IMR-90 (cell line): Measurements from ENCODE around the gene CEACAM1. TPM values are rescaled to one million over a fixed set of nuclear protein-coding genes. Genes with fewer than 3 reads are reported as not detected.

ENCODE experiments used
- ATAC-seq: fragments of 200-7000 bp; cut with Tn5 transposase; 2 replicates; pipeline ENCODE4 v1.9.1; 2020; ENCODE audit warnings: low read depth, mild to moderate bottlenecking, moderate library complexity
- BruUV-seq: library from RNA; stranded (reverse); fragments of 400-500 nt; replicated peaks from 2 replicates; lab custom pipeline; 2021; lab: Mats Ljungman, UMichigan
- CTCF ChIA-PET: fragments of 300-600 bp; formaldehyde crosslinking; extraction: SDS; loops from one replicate; lab custom pipeline; 2021; ENCODE audit warnings: antibody characterized with exemption; lab: Yijun Ruan, JAX
- POLR2A ChIA-PET: fragments of 300-600 bp; sonication (Branson Sonifier 250); formaldehyde crosslinking; loops from one replicate; lab custom pipeline; 2022; ENCODE audit warnings: antibody characterized with exemption; ENCODE audit not compliant: unreplicated experiment; lab: Charles Lee
- DNase-seq: peaks from one replicate; pipeline ENCODE4 v3.0.0; 2013
- H2AFZ ChIP-seq: replicated peaks from 2 replicates; pipeline ENCODE3; 2013; ENCODE audit warnings: low read length, mild to moderate bottlenecking; ENCODE audit not compliant: poor library complexity
- H2AK5ac ChIP-seq: 2 replicates; pipeline ENCODE4 v1.6.1; 2013; ENCODE audit warnings: low read depth, low read length, inconsistent platforms
- H2AK9ac ChIP-seq: replicated peaks from 2 replicates; pipeline ENCODE3; 2013; ENCODE audit warnings: mild to moderate bottlenecking, low read depth, low read length, moderate library complexity; ENCODE audit not compliant: poor library complexity
- H2BK120ac ChIP-seq: 2 replicates; pipeline ENCODE4 v1.6.1; 2013; ENCODE audit warnings: low read depth, low read length, inconsistent platforms
- H2BK15ac ChIP-seq: 3 replicates; pipeline ENCODE4 v1.6.1; 2013; ENCODE audit warnings: low read depth, low read length, inconsistent platforms
- H2BK20ac ChIP-seq: 2 replicates; pipeline ENCODE4 v1.6.1; 2013; ENCODE audit warnings: low read depth, mild to moderate bottlenecking, inconsistent platforms, low read length, moderate library complexity
- H2BK5ac ChIP-seq: 2 replicates; pipeline ENCODE4 v1.6.1; 2013; ENCODE audit warnings: mild to moderate bottlenecking, low read depth, low read length, inconsistent platforms; ENCODE audit not compliant: poor library complexity, severe bottlenecking
- H3K14ac ChIP-seq: replicated peaks from 2 replicates; pipeline ENCODE4 v1.6.1; 2013; ENCODE audit warnings: low read depth, low read length, inconsistent platforms
- H3K18ac ChIP-seq: 2 replicates; pipeline ENCODE4 v1.6.1; 2013; ENCODE audit warnings: low read depth, low read length, control low read depth
- H3K23ac ChIP-seq: 2 replicates; pipeline ENCODE4 v1.6.1; 2013; ENCODE audit warnings: low read depth, low read length, inconsistent platforms
- H3K27ac ChIP-seq: 2 replicates; pipeline ENCODE4 v1.5.1; 2013; ENCODE audit warnings: mild to moderate bottlenecking, control low read depth, low read length; ENCODE audit not compliant: insufficient read depth
- H3K27me3 ChIP-seq: 2 replicates; pipeline ENCODE4 v1.6.1; 2013; ENCODE audit warnings: low read length; ENCODE audit not compliant: control insufficient read depth, insufficient read depth
- H3K36me3 ChIP-seq: 2 replicates; pipeline ENCODE4 v1.6.1; 2013; ENCODE audit warnings: low read length, mixed read lengths; ENCODE audit not compliant: control insufficient read depth, insufficient read depth
- H3K4ac ChIP-seq: 2 replicates; pipeline ENCODE4 v1.6.1; 2013; ENCODE audit warnings: low read depth, low read length, inconsistent platforms
- H3K4me1 ChIP-seq: 2 replicates; pipeline ENCODE4 v1.6.1; 2013; ENCODE audit warnings: low read length, mixed read lengths; ENCODE audit not compliant: control insufficient read depth, insufficient read depth
- H3K4me2 ChIP-seq: 2 replicates; pipeline ENCODE4 v1.6.1; 2013; ENCODE audit warnings: low read depth, mild to moderate bottlenecking, control low read depth, low read length, moderate library complexity
- H3K4me3 ChIP-seq: 2 replicates; pipeline ENCODE4 v1.5.1; 2013; ENCODE audit warnings: low read depth, mild to moderate bottlenecking, control low read depth, low read length, moderate library complexity; ENCODE audit not compliant: insufficient read depth
- H3K56ac ChIP-seq: 2 replicates; pipeline ENCODE4 v1.6.1; 2013; ENCODE audit warnings: low read length, inconsistent platforms; ENCODE audit not compliant: insufficient read depth; ENCODE audit errors: extremely low read depth
- H3K79me1 ChIP-seq, 2 experiments: 2 replicates each; pipeline ENCODE4 v1.6.1; 2013; ENCODE audit warnings: low read length in 2 of 2, inconsistent platforms in 1 of 2, low read depth in 1 of 2
- H3K9ac ChIP-seq: 2 replicates; pipeline ENCODE4 v1.6.1; 2013; ENCODE audit warnings: low read depth, low read length, control low read depth
- H3K9me1 ChIP-seq: 2 replicates; pipeline ENCODE4 v1.6.1; 2013; ENCODE audit warnings: low read length, inconsistent platforms; ENCODE audit not compliant: insufficient read depth
- H3K9me3 ChIP-seq: 2 replicates; pipeline ENCODE4 v1.6.1; 2013; ENCODE audit warnings: low read length; ENCODE audit not compliant: control insufficient read depth, insufficient read depth
- H4K20me1 ChIP-seq: 2 replicates; pipeline ENCODE4 v1.6.1; 2013; ENCODE audit warnings: low read length, inconsistent platforms; ENCODE audit not compliant: insufficient read depth
- H4K5ac ChIP-seq: 2 replicates; pipeline ENCODE4 v1.6.1; 2013; ENCODE audit warnings: mild to moderate bottlenecking, low read depth, low read length, control low read depth
- H4K8ac ChIP-seq, 2 experiments: 2 replicates each; pipeline ENCODE4 v1.6.1; 2013; ENCODE audit warnings: low read depth in 2 of 2, low read length in 2 of 2, control low read depth in 1 of 2, inconsistent platforms in 1 of 2
- H4K91ac ChIP-seq: 2 replicates; pipeline ENCODE4 v1.6.1; 2013; ENCODE audit warnings: low read depth, low read length, inconsistent platforms; ENCODE audit not compliant: insufficient read depth
- ELK1 ChIP-seq: fragments of 150-350 bp; IDR thresholded peaks from 2 replicates; pipeline ENCODE4 v1.6.1; 2016; ENCODE audit warnings: low read depth, mild to moderate bottlenecking, low read length, moderate library complexity, borderline replicate concordance
- USF2 ChIP-seq: fragments of 150-350 bp; IDR thresholded peaks from 2 replicates; pipeline ENCODE4 v1.6.1; 2017; ENCODE audit warnings: mild to moderate bottlenecking, antibody characterized with exemption, low read length, low read depth
- WGBS, 2 experiments: methylation state at CpG; one replicate each; pipeline versions ENCODE4 v1.1.5 to v1.1.7; 2013; ENCODE audit warnings: missing lambda C conversion rate in 2 of 2; ENCODE audit not compliant: insufficient read length in 1 of 2; ENCODE audit errors: extremely low coverage in 2 of 2; 5-methylcytosine and 5-hydroxymethylcytosine counted together
- dilution Hi-C: fragments of 300-500 bp; cut with HindIII; formaldehyde crosslinking; loops from one replicate; pipeline ENCODE4 v1.14.3; 2018; ENCODE audit warnings: low sequenced_read_pairs; ENCODE audit not compliant: unreplicated experiment
- in situ Hi-C: fragments of 300-500 bp; cut with MboI; formaldehyde crosslinking; loops from 3 replicates; pipeline ENCODE4 v1.14.3; 2019; ENCODE audit warnings: low sequenced_read_pairs, inconsistent platforms, mixed read lengths
- intact Hi-C: fragments of 100-400 bp; cut with micrococcal nuclease; formaldehyde crosslinking; loops from 2 replicates; pipeline ENCODE4 v1.10.0; 2022
- polyA plus RNA-seq, 3 experiments: library from polyadenylated mRNA; depleted of rRNA; stranded (reverse); fragments of >200 nt; gene quantifications; 2 replicates each; pipeline ENCODE4 v1.2.3, GENCODE V29; 2012; ENCODE audit warnings: low replicate concordance in 1 of 3
- total RNA-seq: library from RNA; depleted of rRNA; stranded (reverse); fragments of >200 nt; gene quantifications from 2 replicates; pipeline ENCODE4 v1.2.3, GENCODE V29; 2012

CEACAM1 gene
- total and polyA plus RNA-seq, 2 of the 4 experiments (the other 2 are of a cell fraction): not detected

GRCh38 chr19:42494321-42494720 is 34.0 kb downstream of the CEACAM1 start:
- no peak overlapping the region for H2BK5ac ChIP-seq
- no peaks in the 10 kb centered on the region for H3K4me1 ChIP-seq
- ATAC-seq (no peak), DNase-seq (no peak)
- H3K4ac ChIP-seq: no peak overlapping the region
- no peaks in the 10 kb centered on the region for H3K9me1 ChIP-seq
- H3K4me3 ChIP-seq: no peak overlapping the region
- H3K27me3 ChIP-seq: peaks cover 15% of the 10 kb centered on the region
- no peak overlapping the region for H2AK5ac ChIP-seq
- BruUV-seq: no TSS peak
- no peak overlapping the region for H4K5ac ChIP-seq
- no peaks in the 10 kb centered on the region for H3K79me1 ChIP-seq
- H2BK20ac ChIP-seq: no peak overlapping the region
- H2BK120ac ChIP-seq: no peak overlapping the region
- no peak for TF ChIP-seq ELK1
- no peak for TF ChIP-seq USF2
- no peak overlapping the region for H2AK9ac ChIP-seq
- no peak overlapping the region for H2BK15ac ChIP-seq
- no peak overlapping the region for H3K23ac ChIP-seq
- H3K18ac ChIP-seq: no peak overlapping the region
- no peaks in the 10 kb centered on the region for H4K20me1 ChIP-seq
- no peak overlapping the region for H4K8ac ChIP-seq
- H3K9me3 ChIP-seq: no peaks in the 10 kb centered on the region
- CTCF ChIA-PET: interaction anchor here (0.6 kb wide), 1 partner anchor 57 kb away, joined by 3 read pairs; no protein-coding TSS in a partner anchor
- in situ Hi-C loops: no loop called here
- H3K4me2 ChIP-seq: no peak overlapping the region
- POLR2A ChIA-PET: no interaction called here
- no peaks in the 10 kb centered on the region for H3K36me3 ChIP-seq
- H3K56ac ChIP-seq: no peak overlapping the region
- no peak overlapping the region for H2AFZ ChIP-seq
- intact Hi-C loops: no loop called here
- dilution Hi-C loops: no loop called here
- no peak overlapping the region for H3K9ac ChIP-seq
- no peak overlapping the region for H4K91ac ChIP-seq
- WGBS, 2 experiments: no CpG with 5 or more reads among the region's 3 CpGs
- H3K27ac ChIP-seq: no peak overlapping the region
- H3K14ac ChIP-seq: no peak overlapping the region
